EL (cell line): Measurements from ENCODE around the gene PARP6.
"Not testable (repeated sequence)": the region's sequence is repeated elsewhere in the genome, so short reads cannot be mapped to it uniquely, and the experiment has no call there.

Experiments
- DNase-seq: peaks from one replicate; pipeline ENCODE4 v3.0.0-alpha.2; 2016

Gene PARP6

GRCh38 chr15:72280751-72281150 is 8.4 kb upstream of the PARP6 start:
- no peak for DNase-seq

GRCh38 chr15:72278737-72279136 is 6.4 kb upstream of the PARP6 start:
- no peak for DNase-seq

- peak; percentile 22 for DNase-seq
Observed at GRCh38 chr15:72276326-72276700, 4.0 kb upstream of the PARP6 start.

- not testable (repeated sequence) for DNase-seq
Observed at GRCh38 chr15:72275635-72276325, 3.4 kb upstream of the PARP6 start.

- no peak for DNase-seq
Observed at GRCh38 chr15:72272997-72273352, 621 bp upstream of the PARP6 start.

GRCh38 chr15:72271895-72272212 is 500 bp downstream of the PARP6 start:
- peak; percentile 21 for DNase-seq

- no peak for DNase-seq
Observed at GRCh38 chr15:72271221-72271620, 1.1 kb downstream of the PARP6 start.

GRCh38 chr15:72269739-72270138 is 2.6 kb downstream of the PARP6 start:
- no peak for DNase-seq

GRCh38 chr15:72265031-72265430 is 7.3 kb downstream of the PARP6 start:
- DNase-seq: no peak

- no peak for DNase-seq
Observed at GRCh38 chr15:72252663-72253299, 19.6 kb downstream of the PARP6 start.

- no peak for DNase-seq
Observed at GRCh38 chr15:72249142-72249810, 23.1 kb downstream of the PARP6 start.

- no peak for DNase-seq
Observed at GRCh38 chr15:72248514-72248913, 23.8 kb downstream of the PARP6 start.

GRCh38 chr15:72242775-72243370 is 29.5 kb downstream of the PARP6 start:
- no peak for DNase-seq

GRCh38 chr15:72239652-72240051 is 32.7 kb downstream of the PARP6 start:
- DNase-seq: no peak

- no peak for DNase-seq
Observed at GRCh38 chr15:72238586-72238985, 33.8 kb downstream of the PARP6 start.

GRCh38 chr15:72237853-72238224 is 34.5 kb downstream of the PARP6 start:
- no peak for DNase-seq

GRCh38 chr15:72237029-72237852 is 35.1 kb downstream of the PARP6 start:
- DNase-seq: peak; percentile 98

- DNase-seq: no peak
Observed at GRCh38 chr15:72236381-72237003, 35.9 kb downstream of the PARP6 start.

- no peak for DNase-seq
Observed at GRCh38 chr15:72235298-72235697, 37.1 kb downstream of the PARP6 start.

GRCh38 chr15:72233769-72234168 is 38.6 kb downstream of the PARP6 start:
- no peak for DNase-seq

GRCh38 chr15:72231833-72232478 is 40.4 kb downstream of the PARP6 start:
- peak; percentile 76 for DNase-seq
